Right renal cortex interstitium (tissue), 3 donors: Measurements from ENCODE around the gene APPL1. TPM values are rescaled to one million over a fixed set of nuclear protein-coding genes. Genes with fewer than 3 reads are reported as not detected.

Source experiments
- DNase-seq, 3 donors: peaks; one replicate each; pipeline ENCODE4 v3.0.0-alpha.2; 2013; ENCODE audit warnings: low read depth in 3 of 3, low spot score in 2 of 3
- polyA plus RNA-seq, 3 donors: library from polyadenylated mRNA; unstranded; fragments of 120-200 nt; gene quantifications; one replicate each; pipeline ENCODE4 v1.2.1, GENCODE V29; 2013; ENCODE audit not compliant: insufficient read length in 3 of 3

APPL1 gene, protein sequence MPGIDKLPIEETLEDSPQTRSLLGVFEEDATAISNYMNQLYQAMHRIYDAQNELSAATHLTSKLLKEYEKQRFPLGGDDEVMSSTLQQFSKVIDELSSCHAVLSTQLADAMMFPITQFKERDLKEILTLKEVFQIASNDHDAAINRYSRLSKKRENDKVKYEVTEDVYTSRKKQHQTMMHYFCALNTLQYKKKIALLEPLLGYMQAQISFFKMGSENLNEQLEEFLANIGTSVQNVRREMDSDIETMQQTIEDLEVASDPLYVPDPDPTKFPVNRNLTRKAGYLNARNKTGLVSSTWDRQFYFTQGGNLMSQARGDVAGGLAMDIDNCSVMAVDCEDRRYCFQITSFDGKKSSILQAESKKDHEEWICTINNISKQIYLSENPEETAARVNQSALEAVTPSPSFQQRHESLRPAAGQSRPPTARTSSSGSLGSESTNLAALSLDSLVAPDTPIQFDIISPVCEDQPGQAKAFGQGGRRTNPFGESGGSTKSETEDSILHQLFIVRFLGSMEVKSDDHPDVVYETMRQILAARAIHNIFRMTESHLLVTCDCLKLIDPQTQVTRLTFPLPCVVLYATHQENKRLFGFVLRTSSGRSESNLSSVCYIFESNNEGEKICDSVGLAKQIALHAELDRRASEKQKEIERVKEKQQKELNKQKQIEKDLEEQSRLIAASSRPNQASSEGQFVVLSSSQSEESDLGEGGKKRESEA
- polyA plus RNA-seq, result 10 to 100 TPM; 47.6 to 49.6 (median 49.1) TPM

DNA sequence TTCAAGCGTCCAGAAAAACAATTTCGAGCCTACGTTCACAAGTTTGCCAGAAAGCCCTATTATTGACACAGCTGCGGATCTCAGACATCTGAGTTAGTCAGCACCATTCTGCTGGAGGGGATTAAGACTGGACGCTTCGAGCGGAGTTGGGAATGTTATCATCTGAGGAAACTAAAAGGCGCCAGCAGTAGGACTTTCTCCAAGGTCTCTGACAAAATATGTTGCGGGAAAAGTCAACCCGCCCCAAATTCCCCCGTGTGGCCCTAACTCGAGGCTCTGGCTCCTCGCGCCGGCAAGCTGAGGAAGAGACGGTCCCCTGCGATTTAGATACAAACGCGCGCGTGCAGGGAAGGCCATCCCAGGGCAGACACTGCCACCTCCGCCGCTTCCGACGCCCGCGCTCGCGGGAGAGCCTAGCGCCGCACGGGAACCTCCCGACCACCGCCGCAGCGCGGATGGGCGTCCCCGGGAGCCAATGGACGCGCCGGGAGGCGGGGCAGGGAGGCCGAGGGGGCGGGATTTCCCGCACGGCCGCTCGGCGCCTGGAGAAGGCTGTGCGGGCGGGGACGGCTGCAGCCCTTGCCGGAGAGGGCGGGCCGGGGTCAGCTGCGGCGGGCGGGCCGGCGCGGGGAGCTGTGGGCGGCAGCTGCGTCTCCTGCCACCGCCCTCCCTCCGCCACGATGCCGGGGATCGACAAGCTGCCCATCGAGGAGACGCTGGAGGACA is at the start of gene APPL1:
Gene APPL1 (plus strand): TSS at position 526 of the 726 bp plus-strand sequence. CDS start 155 bp downstream, at position 681.
- peak; percentile 69 to 86 (median 84) for DNase-seq

DNA sequence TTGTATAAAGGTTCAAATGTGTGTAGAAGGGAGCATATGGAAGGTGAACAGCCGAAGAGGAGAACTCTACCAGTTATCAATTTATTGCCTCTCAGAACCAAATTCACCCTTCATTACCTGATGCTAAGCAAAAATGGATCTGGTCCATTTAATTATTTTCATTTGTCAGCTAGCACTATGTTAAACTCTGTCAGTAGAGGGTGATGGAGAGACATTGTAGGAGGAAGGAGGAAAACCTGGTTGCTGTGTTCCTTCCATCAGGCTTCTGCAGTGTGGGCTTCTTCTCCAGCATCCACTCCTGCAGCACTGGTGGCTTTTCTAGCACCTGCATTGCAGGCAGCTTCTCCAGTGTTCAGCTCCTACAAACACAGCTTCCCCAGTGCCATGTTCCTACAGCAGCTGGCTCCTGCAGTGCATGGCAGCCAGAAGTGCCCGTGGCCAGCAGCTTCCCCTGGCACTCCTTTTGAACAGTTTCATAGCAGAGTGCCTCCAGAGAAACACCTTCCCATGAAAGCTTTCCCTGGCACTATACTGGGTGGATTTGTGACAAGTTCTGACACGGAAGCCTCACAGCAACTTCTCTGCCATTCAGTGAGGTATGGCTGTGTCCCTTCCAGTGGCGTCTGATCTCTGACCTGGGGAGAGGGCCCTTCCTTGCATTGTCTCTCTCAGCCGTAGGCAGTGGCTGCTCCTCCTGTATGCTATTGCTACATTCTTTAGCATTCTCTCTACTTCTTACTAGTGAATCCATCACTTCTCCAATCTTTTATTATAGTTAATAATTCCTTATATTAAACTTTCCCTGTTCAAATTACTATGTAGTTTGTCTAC is 47.7 kb upstream of the APPL1 start:
- no peak for DNase-seq

- no peak for DNase-seq
Measured at GRCh38 chr3:57184526-57184925, 43.0 kb upstream of the APPL1 start.

GRCh38 chr3:57192028-57192427 is 35.5 kb upstream of the APPL1 start:
- no peak for DNase-seq

- no peak for DNase-seq
Measured at GRCh38 chr3:57194641-57195040, 32.9 kb upstream of the APPL1 start.

GRCh38 chr3:57199895-57200297 is 27.6 kb upstream of the APPL1 start, which contains the start of gene HESX1:
Gene HESX1, minus strand, starts transcription at chr3:57199978. Its CDS starts 60 bp downstream, at chr3:57199918.
- no peak for DNase-seq

DNA sequence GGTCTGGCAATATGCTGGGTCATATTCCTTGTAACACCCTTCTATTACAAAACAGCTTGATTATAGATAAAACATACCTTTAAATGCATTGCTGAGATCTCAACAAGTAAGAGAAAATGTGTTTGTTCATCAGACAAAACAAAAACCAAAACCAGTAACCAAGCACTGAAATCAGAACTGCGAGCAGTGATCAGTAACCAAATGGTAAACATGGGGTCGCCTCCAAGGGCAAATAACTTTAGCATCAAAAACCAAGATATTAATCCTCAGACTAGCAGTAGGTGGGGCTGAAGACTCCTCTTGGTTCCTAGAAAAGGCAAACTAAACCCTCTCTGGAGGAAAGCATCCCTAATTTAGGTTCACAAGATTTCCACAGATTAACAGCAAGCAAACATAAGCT is 21.1 kb upstream of the APPL1 start:
- no peak for DNase-seq

- no peak for DNase-seq
Measured at GRCh38 chr3:57221883-57222282, 5.6 kb upstream of the APPL1 start.

DNA sequence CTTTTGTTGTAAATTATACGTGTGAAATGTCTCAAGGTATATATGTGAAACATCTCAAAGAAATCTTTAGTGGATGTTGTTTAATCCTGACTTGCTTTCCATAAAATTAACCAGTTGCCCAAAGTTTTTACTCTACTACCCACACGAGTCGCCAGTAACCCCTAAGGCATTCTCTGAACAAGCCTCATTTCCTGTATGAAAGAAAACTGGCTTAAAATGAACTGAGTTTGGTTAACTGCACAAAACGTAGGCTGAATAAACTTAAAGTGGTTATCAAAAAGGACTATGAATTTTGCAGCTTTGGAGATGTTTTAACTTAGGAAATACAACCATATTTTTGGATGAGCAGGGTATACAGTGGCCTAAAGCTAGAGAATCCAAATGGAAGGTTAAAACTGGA is 2.7 kb upstream of the APPL1 start:
- no peak for DNase-seq

GRCh38 chr3:57226176-57226575 is 1.4 kb upstream of the APPL1 start:
- DNase-seq, result no peak

DNA sequence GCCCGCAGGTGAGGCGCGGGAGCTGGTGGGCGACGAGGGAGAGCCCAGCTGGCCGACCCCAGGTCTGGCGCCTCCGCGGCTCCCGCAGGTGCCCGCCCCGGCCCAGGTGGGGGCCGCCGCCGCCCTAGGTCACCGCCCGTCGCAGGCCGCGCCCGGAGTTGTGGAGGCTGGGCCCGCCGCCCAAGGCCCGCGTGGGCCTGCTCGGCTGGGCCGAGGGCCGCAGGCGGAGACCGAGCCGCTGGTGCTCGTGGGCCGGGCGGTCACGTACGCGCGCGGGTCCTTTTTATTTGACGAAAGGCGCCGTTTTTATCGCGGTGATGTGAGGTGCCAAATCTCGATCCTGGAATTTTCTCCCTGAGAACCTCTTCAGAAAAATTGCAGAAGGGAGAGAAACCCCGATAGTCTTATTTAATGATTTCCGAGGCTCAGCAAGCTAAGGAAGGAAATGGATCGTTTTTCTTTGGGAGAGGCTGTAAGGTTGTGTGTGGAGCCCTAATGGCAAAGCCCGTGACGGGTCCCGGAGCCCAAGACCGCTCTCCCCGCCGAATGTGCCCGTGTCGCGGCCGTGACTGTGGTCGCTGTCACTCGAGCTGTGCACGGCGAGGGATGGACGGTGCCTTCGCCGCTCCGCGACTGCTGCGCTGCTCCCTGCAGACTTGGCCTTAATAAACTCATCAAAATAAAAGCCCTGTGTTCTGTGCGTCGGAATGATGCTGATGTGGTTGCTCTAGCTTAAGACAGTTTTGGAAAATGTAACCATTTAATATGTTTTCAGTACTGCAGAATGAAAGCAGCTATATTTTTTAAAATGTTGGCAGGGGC is 612 bp downstream of the APPL1 start:
- peak in 2 of 3 donors; percentile 42 to 52 for DNase-seq

DNA sequence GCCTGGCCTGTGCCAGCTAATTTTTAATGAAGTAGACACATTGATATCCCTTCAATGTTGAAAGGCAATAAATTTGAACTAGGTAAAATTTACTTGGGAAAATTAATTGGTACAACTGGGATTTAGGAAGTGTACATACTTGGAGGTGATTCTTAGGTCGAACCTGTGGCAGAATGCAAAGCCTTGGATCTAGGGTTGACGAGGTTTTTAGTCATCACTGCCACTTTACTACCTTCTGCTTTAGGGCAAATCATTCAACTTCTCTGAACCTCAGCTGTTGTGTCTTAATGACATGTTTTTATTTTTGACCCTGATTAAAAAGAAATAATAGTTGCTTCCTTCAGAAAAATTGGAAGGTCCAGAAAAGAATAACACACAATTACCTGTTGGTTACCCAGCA is 2.5 kb downstream of the APPL1 start:
- no peak for DNase-seq

DNA sequence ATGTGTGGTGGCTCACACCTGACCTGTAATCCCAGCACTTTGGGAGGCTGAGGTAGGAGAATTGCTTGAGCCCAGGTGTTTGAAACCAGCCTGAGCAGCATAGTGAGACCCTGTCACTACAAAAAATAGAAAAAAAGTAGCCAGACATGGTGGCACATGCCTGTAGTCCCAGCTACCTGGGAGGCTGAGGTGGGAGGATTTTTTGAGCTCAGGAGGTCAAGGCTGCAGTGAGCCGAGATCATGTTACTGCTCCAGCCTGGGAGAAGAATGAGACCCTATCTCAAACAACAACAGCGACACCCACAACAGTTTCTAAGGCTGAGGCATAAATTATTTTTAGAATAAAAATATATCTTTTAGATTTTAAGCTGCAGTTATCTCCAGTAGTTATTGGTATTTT is 6.3 kb downstream of the APPL1 start:
- no peak for DNase-seq

- DNase-seq, result no peak
Measured at GRCh38 chr3:57234613-57235575, 7.4 kb downstream of the APPL1 start.

DNA sequence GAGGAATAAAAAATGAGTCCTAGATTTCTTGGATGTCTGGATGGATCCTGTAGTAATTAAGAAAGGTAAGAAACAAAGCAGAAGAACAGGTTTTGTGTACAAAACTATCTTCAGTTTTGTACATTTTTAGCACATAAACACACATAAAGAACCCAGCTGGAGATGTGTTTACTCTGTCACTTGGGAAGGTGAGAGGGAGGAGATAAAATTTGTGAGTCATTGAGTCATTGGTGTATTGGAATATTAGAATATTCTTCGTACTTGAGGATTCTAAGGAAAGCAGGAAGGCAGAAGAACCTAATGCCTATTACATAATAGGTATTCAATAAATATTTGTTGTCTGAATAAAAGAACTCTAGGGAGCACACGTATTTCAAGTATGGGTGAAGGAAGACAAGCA is 17.4 kb downstream of the APPL1 start:
- no peak for DNase-seq

- no peak for DNase-seq
Measured at GRCh38 chr3:57252404-57252803, 24.9 kb downstream of the APPL1 start.

- no peak for DNase-seq
Measured at GRCh38 chr3:57256844-57257243, 29.3 kb downstream of the APPL1 start.

DNA sequence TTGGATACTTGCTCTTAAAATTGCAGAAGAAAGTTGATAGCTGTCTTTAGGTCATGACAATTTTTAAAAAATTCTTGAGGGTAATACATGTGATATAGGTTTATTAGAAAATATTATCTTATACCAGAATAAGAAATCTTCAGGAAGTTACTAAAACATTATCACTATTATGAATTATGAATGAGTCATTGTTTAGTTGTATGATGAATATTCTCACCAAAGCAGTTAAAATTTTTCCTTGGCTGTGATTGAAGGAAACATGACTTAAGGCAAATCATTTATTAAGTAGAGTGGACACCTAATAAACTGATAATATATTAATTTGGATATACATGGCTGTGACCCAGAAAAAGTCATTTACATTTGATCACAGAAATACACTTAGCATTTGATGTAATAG is 30.1 kb downstream of the APPL1 start:
- DNase-seq, result no peak
